H54 (cell line): ENCODE data around the gene CNNM4.
"Not testable (repeated sequence)": the region's sequence is repeated elsewhere in the genome, so short reads cannot be mapped to it uniquely, and the experiment has no call there.

Source experiments
- DNase-seq: peaks from one replicate; pipeline ENCODE4 v3.0.0; 2011; ENCODE audit warnings: low spot score, mixed read lengths; ENCODE audit not compliant: insufficient read length
- FAIRE-seq: peaks from 3 replicates; lab custom pipeline; 2011; peaks lifted over from hg19 to GRCh38; lab: Jason Lieb, UNC
- POLR2A ChIP-seq: IDR thresholded peaks from 2 replicates; pipeline ENCODE4 v1.6.1; 2011; ENCODE audit warnings: low read depth, mild to moderate bottlenecking, low read length

Gene CNNM4

GRCh38 chr2:96802721-96803120 is 42.0 kb downstream of the CNNM4 start:
- no peak for TF ChIP-seq POLR2A
- no peak for FAIRE-seq
- no peak for DNase-seq

- FAIRE-seq (no peak), DNase-seq (no peak)
- TF ChIP-seq POLR2A = no peak
These were observed 44.3 kb downstream of the CNNM4 start for GRCh38 chr2:96804986-96805385.

- FAIRE-seq, DNase-seq: not testable (repeated sequence)
These were observed 45.2 kb downstream of the CNNM4 start for GRCh38 chr2:96805946-96806345.

- no peak for FAIRE-seq
- DNase-seq = no peak
These were observed 45.9 kb downstream of the CNNM4 start for GRCh38 chr2:96806468-96807126.

GRCh38 chr2:96807127-96807471 is 46.4 kb downstream of the CNNM4 start:
- TF ChIP-seq POLR2A = no peak
- DNase-seq (no peak), FAIRE-seq (no peak)

More at GRCh38 chr2:96806468-96807126, 45.9 kb downstream of the CNNM4 start:
- TF ChIP-seq POLR2A = no peak

GRCh38 chr2:96808176-96808837 is 47.6 kb downstream of the CNNM4 start:
- FAIRE-seq (no peak), DNase-seq (no peak)
- TF ChIP-seq POLR2A = no peak

GRCh38 chr2:96809216-96809882 is 48.6 kb downstream of the CNNM4 start:
- no peak for DNase-seq
- no peak for TF ChIP-seq POLR2A
- FAIRE-seq = no peak

- TF ChIP-seq POLR2A = no peak
- FAIRE-seq = no peak
These were observed 49.5 kb downstream of the CNNM4 start for GRCh38 chr2:96809951-96810782.

GRCh38 chr2:96810783-96811192 is 50.1 kb downstream of the CNNM4 start:
- TF ChIP-seq POLR2A = no peak
- no peak for DNase-seq
- no peak for FAIRE-seq

More at GRCh38 chr2:96809951-96810782, 49.5 kb downstream of the CNNM4 start:
- no peak for DNase-seq

- FAIRE-seq = no peak
- no peak for DNase-seq
These were observed 51.2 kb downstream of the CNNM4 start for GRCh38 chr2:96811917-96812316.

GRCh38 chr2:96813656-96814055 is 53.0 kb downstream of the CNNM4 start:
- DNase-seq (no peak), FAIRE-seq (no peak)
- TF ChIP-seq POLR2A = no peak

More at GRCh38 chr2:96811917-96812316, 51.2 kb downstream of the CNNM4 start:
- TF ChIP-seq POLR2A = no peak

- DNase-seq (peak; percentile 79), FAIRE-seq (no peak)
- no peak for TF ChIP-seq POLR2A
These were observed 54.8 kb downstream of the CNNM4 start for GRCh38 chr2:96815326-96816126.
